HFF-Myc (cell line): ENCODE measurements around the gene TMSB15B.
"Not testable (repeated sequence)": the region's sequence is repeated elsewhere in the genome, so short reads cannot be mapped to it uniquely, and the experiment has no call there.

Experiments
- DNase-seq: peaks from one replicate; pipeline ENCODE4 v3.0.0-alpha.2; 2011; ENCODE audit warnings: low read depth; ENCODE audit errors: extremely low read depth
- H3K4me3 ChIP-seq: replicated peaks from 2 replicates; pipeline ENCODE4 v1.5.1; 2011; ENCODE audit warnings: low read depth, mild to moderate bottlenecking, control low read depth, low read length
- TF ChIP-seq, protein P1 (sequence below): IDR thresholded peaks from 2 replicates; pipeline ENCODE4 v1.5.1; 2012; ENCODE audit warnings: mild to moderate bottlenecking, low read depth, low read length, control low read depth; ENCODE audit errors: missing control alignments

TMSB15B gene

DNA sequence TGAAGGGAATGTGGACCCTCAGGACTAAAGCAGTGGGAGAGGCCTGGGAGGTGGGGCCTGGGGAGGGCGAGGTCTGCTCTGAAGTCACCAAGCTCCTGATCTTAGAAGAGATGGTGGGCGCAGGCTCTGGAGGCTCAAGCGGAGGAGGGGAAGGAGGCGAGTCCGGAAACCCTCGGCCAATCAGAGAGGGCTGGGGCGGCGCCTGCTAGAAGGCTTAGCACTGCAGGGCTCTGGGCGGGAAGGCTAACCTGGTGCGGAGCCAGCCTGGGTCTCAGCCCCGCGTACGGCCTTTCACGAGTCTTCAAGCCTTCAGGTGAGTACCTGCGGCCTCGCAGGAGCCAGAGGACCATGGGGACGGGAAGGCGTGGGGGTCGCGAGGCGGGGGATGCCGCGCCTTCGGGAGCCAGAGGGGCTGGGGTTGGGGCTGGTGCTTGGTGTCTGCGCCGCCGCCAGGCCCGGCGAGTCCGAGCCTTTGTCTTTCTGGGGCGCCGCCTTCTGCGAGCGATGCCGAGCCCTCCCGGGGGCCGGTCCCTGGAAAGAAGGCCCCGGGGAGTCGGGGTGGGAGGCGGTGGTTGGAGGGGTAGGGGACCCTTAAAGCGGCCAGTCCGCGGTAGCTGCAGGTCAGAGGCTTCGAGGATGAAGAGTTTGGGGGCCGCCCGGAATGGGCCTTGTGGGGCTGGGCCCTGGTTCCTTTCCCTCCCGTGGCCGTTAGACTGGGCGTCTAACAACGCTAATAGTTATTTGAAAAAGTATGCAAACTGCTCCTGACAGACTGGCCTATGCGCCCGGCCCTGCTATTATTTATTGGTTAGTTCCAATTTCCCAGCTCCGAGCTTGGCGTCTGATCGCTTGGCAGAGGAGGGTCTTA lies at the start of gene TMSB15B:
Gene TMSB15B (plus strand): TSS at position 217 of the 868 bp plus-strand sequence.
- not testable (repeated sequence) for H3K4me3 ChIP-seq, DNase-seq

DNA sequence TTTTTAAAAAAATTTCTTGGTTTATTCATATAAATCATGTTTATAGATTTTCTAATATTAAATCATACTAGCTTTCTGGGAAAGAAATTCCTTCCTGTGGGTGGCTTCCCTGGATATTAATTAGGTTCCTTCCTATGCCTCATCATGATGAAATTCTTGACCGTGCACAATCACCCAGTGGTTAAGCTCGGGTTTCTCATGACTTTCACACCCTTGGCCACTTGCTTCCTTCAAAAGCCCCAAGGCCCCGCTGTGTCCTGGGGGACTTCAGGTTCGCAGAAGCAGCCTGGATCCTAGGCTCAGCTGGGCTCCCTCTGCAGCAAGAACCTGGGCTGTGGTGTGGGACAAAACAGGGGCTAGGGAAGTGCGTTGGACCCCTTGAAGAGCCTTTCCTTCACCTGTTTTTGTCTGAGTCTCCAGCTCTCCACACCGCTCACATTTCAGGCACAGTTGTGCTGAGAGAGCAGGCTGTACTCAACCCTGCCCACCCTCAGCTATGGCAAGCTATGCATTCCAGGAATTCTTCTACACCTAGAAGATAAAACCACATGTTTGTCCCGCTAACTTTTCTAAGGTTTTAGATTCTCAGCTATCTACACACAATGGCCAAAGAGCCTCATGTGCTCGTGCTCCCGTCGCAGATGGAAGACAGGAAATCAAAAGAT lies 48.9 kb upstream of the TMSB15B start:
- no peak for DNase-seq
- TF ChIP-seq, protein P1, sequence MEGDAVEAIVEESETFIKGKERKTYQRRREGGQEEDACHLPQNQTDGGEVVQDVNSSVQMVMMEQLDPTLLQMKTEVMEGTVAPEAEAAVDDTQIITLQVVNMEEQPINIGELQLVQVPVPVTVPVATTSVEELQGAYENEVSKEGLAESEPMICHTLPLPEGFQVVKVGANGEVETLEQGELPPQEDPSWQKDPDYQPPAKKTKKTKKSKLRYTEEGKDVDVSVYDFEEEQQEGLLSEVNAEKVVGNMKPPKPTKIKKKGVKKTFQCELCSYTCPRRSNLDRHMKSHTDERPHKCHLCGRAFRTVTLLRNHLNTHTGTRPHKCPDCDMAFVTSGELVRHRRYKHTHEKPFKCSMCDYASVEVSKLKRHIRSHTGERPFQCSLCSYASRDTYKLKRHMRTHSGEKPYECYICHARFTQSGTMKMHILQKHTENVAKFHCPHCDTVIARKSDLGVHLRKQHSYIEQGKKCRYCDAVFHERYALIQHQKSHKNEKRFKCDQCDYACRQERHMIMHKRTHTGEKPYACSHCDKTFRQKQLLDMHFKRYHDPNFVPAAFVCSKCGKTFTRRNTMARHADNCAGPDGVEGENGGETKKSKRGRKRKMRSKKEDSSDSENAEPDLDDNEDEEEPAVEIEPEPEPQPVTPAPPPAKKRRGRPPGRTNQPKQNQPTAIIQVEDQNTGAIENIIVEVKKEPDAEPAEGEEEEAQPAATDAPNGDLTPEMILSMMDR, result no peak
- no peak overlapping the region for H3K4me3 ChIP-seq

DNA sequence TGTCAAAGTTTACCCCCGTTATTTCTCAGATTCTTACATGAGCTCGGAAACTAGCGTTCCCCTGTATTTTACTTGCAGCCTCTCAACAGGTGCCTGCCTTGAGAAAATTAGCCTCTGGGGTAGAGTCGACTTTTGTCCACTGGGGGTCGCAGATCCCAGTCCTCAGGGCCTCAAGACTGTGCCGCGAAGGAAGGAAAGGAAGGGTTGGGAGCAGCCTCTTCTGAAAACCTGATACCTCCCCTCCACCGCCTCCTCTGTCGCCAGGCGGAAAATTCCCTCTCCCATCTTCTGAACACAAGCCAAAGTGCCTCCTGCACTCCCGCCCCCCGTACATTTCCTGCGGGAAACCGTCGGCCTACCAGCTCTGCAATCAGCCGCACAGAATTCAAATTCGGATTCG lies 44.4 kb upstream of the TMSB15B start:
- DNase-seq, result no peak
- TF ChIP-seq, protein P1, result peak; percentile 64
- H3K4me3 ChIP-seq, result peak overlapping the region; percentile 50

GRCh38 chrX:103918571-103919269 lies 43.7 kb upstream of the TMSB15B start:
- no peak for DNase-seq
- TF ChIP-seq, protein P1, result no peak
- peak overlapping the region; percentile 50 for H3K4me3 ChIP-seq

GRCh38 chrX:103919270-103919637 lies 43.2 kb upstream of the TMSB15B start:
- peak overlapping the region; percentile 50 for H3K4me3 ChIP-seq
- no peak for DNase-seq
- TF ChIP-seq, protein P1, result no peak

- not testable (repeated sequence) for DNase-seq, H3K4me3 ChIP-seq
These were observed 41.9 kb upstream of the TMSB15B start for GRCh38 chrX:103920515-103920914.

- TF ChIP-seq, protein P1, result no peak
- H3K4me3 ChIP-seq, result no peak overlapping the region
- no peak for DNase-seq
These were observed 35.4 kb upstream of the TMSB15B start for GRCh38 chrX:103927030-103927429.
